AG04449 (cell line): ENCODE data around the gene BTBD2.
"Not testable (repeated sequence)": the region's sequence is repeated elsewhere in the genome, so short reads cannot be mapped to it uniquely, and the experiment has no call there.

Experiments
- CTCF ChIA-PET: fragments of 350-600 bp; formaldehyde crosslinking; extraction: SDS; loops from one replicate; lab custom pipeline; 2021; ENCODE audit warnings: antibody characterized with exemption; lab: Yijun Ruan, JAX
- POLR2A ChIA-PET: fragments of 400-600, 350-600 bp; formaldehyde crosslinking; extraction: SDS; loops from one replicate; lab custom pipeline; 2020; ENCODE audit warnings: antibody characterized with exemption, inconsistent platforms; lab: Yijun Ruan, JAX
- DNase-seq: peaks from one replicate; pipeline ENCODE4 v3.0.0-alpha.2; 2010; ENCODE audit warnings: low read depth, low spot score
- H3K4me3 ChIP-seq: 2 replicates; pipeline ENCODE4 v1.5.1; 2011; ENCODE audit warnings: low read depth, mild to moderate bottlenecking, control low read depth, low read length
- TF ChIP-seq, protein P1 (sequence below): IDR thresholded peaks from one replicate; pipeline ENCODE4 v1.5.1; 2011; ENCODE audit warnings: mild to moderate bottlenecking, moderate library complexity, low read length, control low read depth, inconsistent platforms; ENCODE audit not compliant: insufficient read depth; ENCODE audit errors: missing control alignments

BTBD2 gene

DNA sequence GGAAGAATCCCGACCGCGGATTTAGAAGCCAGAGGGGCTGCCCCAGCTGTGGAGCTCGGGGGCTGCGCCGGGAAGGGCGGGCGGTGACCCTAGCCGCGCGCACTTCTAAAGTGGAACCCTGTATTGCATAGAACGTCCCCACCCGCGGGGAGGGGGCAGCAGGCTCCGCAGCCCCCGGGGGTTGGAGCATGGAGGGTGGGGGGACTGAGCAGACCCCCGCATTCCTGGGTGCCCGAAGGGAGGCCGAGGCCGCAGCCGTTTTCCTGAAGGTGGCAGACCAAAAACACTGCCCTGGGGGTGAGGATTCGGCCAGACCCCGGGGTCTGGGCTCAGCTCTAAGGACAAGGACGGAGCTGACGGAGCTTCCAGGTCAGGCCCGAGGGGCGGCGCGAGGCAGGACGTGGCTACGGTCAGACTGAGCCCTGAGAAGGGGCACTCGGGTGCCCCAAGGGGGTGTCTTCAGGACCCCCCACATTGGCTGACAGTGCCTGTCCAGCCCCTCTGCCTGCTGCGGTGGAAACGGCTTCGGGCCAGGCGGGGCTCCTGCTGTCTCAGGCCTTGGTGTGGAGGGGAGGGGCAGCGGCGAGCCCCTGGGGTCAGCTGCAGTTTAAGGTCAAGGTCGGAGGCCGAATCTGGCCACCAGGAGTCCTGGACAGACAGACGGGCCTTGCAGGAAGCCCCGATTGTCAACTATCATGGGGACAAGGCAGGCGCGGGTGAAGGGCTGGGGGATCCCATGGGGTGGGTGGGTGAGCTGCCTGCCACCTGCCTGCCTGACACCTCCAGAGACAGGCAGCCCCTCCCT, 23.0 kb upstream of the BTBD2 start:
- no peak for DNase-seq
- H3K4me3 ChIP-seq: no peak overlapping the region
- POLR2A ChIA-PET: interaction anchor here (0.9 to 1.2 kb wide), 2 partner anchors 10 to 13 kb away, joined by 3 to 4 read pairs; no protein-coding TSS in a partner anchor
- CTCF ChIA-PET: interaction anchor here (0.9 to 3.5 kb wide), 2 partner anchors 19 to 31 kb away, joined by 3 to 14 read pairs; no protein-coding TSS in a partner anchor
- TF ChIP-seq, protein P1, sequence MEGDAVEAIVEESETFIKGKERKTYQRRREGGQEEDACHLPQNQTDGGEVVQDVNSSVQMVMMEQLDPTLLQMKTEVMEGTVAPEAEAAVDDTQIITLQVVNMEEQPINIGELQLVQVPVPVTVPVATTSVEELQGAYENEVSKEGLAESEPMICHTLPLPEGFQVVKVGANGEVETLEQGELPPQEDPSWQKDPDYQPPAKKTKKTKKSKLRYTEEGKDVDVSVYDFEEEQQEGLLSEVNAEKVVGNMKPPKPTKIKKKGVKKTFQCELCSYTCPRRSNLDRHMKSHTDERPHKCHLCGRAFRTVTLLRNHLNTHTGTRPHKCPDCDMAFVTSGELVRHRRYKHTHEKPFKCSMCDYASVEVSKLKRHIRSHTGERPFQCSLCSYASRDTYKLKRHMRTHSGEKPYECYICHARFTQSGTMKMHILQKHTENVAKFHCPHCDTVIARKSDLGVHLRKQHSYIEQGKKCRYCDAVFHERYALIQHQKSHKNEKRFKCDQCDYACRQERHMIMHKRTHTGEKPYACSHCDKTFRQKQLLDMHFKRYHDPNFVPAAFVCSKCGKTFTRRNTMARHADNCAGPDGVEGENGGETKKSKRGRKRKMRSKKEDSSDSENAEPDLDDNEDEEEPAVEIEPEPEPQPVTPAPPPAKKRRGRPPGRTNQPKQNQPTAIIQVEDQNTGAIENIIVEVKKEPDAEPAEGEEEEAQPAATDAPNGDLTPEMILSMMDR: no peak

DNA sequence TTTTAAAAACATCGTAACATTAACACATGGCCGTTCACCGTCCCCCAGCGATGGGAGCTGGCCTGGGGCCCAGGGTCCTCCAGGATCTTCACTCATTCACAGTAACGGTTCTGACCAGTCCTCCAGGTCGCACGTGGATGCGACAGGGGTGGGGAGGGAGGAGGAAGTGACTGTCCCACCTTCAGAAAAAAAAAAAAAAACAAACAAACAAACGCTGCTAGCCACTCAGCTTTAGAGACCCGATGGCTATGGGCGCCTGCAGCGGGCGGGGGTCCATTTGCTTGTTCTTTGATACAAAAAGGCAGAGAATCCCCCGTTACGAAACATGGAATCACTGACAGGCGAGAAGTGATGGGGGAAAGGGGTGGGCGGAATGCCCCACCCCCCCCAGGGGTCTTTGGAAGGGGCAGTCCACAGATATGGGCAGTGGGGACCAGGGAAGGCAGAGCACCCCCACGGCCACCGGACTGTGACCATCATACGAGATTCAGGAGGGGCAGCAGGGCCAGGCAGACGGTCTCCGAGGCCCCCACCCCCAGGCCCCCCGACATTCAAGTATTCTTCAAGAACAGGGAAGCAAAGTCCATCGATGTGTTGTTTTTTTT, 22.2 kb upstream of the BTBD2 start:
- ChIA-PET POLR2A (interaction anchor here (1.2 kb wide), 1 partner anchor 14 kb away, joined by 3 read pairs; no protein-coding TSS in a partner anchor), CTCF (interaction anchor here (0.7 to 0.9 kb wide), 3 partner anchors 14 to 32 kb away, joined by 3 to 4 read pairs (median 3); no protein-coding TSS in a partner anchor)
- TF ChIP-seq, protein P1: no peak
- H3K4me3 ChIP-seq: no peak overlapping the region
- DNase-seq: no peak

DNA sequence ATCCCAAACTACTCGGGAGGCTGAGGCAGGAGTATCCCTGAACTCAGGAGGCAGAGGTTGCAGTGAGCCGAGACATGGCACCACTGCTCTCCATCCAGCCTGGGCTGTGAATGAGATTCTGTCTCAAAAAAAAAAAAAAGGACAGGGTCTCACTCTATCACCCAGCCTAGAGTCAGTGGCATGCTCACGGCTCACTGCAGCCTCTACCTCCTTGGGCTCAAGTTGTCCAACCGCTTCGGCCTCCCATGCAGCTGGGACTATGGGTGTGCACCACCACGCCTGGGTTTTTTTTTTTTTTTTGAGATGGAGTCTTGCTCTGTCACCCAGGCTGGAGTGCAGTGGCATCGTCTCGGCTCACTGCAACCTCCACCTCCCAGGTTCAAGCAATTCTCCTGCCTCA, 20.9 kb upstream of the BTBD2 start:
- no peak overlapping the region for H3K4me3 ChIP-seq
- ChIA-PET CTCF (no interaction called here), POLR2A (interaction anchor here (0.6 kb wide), 1 partner anchor 25 kb away, joined by 3 read pairs; no protein-coding TSS in a partner anchor)
- TF ChIP-seq, protein P1: no peak
- DNase-seq: no peak

DNA sequence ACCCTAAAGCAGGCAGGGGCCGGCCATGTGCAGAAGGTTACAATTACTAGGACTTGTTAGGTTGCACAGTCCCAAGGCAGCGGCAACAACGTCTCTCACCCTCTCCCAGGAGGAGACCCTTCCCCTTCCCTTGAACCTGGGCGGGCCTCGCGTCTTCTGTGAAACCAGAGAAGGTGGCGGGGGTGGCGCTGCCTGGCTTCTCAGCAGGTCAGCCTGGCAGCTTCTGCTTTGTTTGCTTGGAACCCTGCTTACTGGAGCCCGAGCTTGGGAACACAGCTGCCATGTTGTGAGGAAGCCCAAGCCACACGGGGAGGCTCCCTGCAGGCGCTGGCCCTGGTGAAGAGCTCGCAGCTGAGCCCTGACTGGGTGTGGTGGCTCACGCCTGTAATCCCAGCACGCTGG, 20.1 kb upstream of the BTBD2 start:
- no peak for DNase-seq
- TF ChIP-seq, protein P1: no peak
- H3K4me3 ChIP-seq: no peak overlapping the region
- ChIA-PET CTCF (interaction anchor here (1.0 to 2.0 kb wide), 3 partner anchors 16 to 34 kb away, joined by 3 to 13 read pairs (median 7); no protein-coding TSS in a partner anchor), POLR2A (interaction anchor here (0.7 kb wide), 2 partner anchors 16 to 151 kb away, joined by 3 to 6 read pairs; no protein-coding TSS in a partner anchor)

DNA sequence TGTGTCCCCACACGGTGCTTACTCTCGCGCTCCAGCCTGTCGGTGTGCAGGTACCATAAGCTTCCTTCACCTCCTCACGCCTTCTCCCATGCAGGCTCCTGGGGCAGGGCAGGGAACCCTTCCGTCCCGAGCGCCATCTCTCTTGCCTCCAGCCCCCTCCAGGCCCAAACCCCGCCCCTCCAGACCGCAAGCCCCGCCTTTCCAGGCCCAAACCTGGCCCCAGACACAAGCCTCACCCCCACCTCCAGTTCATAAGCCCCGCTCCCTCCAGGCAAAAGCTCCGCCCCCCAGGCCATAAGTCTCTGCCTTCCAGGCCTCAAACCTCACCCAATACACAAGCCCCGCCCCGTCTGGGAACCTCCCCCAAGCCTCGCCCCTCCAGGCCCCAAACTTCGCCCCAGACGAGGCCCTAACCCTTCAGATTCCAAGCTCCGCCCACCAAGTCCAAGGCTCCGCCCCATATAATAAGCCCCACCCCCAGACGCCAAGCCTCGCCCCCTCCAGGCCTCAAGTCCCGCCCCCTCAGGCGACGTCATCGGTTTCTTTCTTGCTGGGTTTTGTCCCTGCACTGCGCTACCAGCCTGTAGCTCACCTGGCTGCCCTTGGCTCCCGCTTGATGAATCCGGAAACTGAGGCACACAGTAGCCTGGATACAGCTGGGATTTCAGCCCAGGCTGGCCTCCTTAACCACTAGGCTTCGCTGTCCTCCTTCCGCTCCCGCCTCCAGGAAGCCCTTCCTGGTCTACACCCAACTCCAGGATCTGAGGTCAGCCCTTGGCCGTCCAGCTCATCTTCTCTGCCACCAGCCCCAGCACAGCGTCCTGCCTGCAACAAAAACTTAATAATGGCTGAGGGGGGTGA, 19.4 kb upstream of the BTBD2 start:
- CTCF ChIA-PET: interaction anchor here (1.0 to 2.0 kb wide), 3 partner anchors 16 to 35 kb away, joined by 3 to 13 read pairs (median 7); no protein-coding TSS in a partner anchor
- DNase-seq: no peak
- H3K4me3 ChIP-seq: no peak overlapping the region
- TF ChIP-seq, protein P1: no peak
- POLR2A ChIA-PET: interaction anchor here (0.7 to 1.2 kb wide), 3 partner anchors 17 to 152 kb away, joined by 3 to 6 read pairs (median 3); no protein-coding TSS in a partner anchor

DNA sequence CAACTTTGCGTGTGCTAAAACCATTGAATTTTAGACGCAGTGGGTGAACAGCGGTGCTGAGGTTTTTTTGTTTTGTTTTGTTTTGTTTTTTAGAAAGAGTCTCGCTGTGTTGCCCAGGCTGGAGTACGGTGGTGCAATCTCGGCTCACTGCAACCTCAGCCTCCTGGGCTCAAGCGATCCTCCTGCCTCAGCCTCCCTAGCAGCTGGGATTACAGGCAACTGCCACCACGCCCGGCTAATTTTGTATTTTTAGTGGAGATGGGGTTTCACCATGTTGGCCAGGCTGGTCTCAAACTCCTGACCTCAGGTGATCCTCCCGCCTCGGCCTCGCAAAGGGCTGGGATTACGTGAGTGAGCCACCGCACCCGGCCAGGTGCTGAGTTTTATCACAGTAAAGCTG, 18.7 kb upstream of the BTBD2 start:
- ChIA-PET POLR2A (interaction anchor here (1.2 kb wide), 1 partner anchor 22 kb away, joined by 3 read pairs; no protein-coding TSS in a partner anchor), CTCF (interaction anchor here (1.0 to 3.3 kb wide), 3 partner anchors 15 to 17 kb away, joined by 3 to 22 read pairs (median 13); partner anchors contain the start of gene MKNK2)
- H3K4me3 ChIP-seq: not testable (repeated sequence)

More for the DNA sequence above, 18.7 kb upstream of the BTBD2 start:
- not testable (repeated sequence) for DNase-seq
